H1 (cell line): Measurements from ENCODE around the gene TAL2. TPM values are rescaled to one million over a fixed set of nuclear protein-coding genes. Genes with fewer than 3 reads are reported as not detected.
A peak's percentile ranks its signal among the peaks of the same experiment; 100 is the strongest.

Experiments
- CTCF ChIA-PET: fragments of 300-600 bp; sonication (Branson Sonifier 250); formaldehyde crosslinking; loops from one replicate; lab custom pipeline; 2021; ENCODE audit not compliant: partially characterized antibody; lab: Charles Lee
- POLR2A ChIA-PET: fragments of 300-600 bp; sonication (Branson Sonifier 250); formaldehyde crosslinking; loops from one replicate; lab custom pipeline; 2021; ENCODE audit warnings: inconsistent platforms; ENCODE audit not compliant: partially characterized antibody; lab: Charles Lee
- DNase-seq, 2 experiments: peaks; one replicate each; pipeline versions ENCODE4 v3.0.0 to v3.0.0-alpha.2; 2010 to 2022; ENCODE audit warnings: low spot score in 2 of 2, low read depth in 1 of 2, mixed read lengths in 1 of 2
- FAIRE-seq: peaks from 2 replicates; lab custom pipeline; 2011; peaks lifted over from hg19 to GRCh38; lab: Jason Lieb, UNC
- H2AFZ ChIP-seq: 2 replicates; pipeline ENCODE4 v1.8.1; 2012; ENCODE audit warnings: low read length, inconsistent platforms
- H2AK5ac ChIP-seq: 2 replicates; pipeline ENCODE4 v1.6.1; 2013; ENCODE audit warnings: low read depth, low read length
- H2BK120ac ChIP-seq: replicated peaks from 2 replicates; pipeline ENCODE3; 2013; ENCODE audit warnings: low read depth, low read length, inconsistent platforms
- H2BK12ac ChIP-seq: 2 replicates; pipeline ENCODE4 v1.6.1; 2013; ENCODE audit warnings: low read depth, low read length
- H2BK15ac ChIP-seq: 2 replicates; pipeline ENCODE4 v1.6.1; 2013; ENCODE audit warnings: low read length
- H2BK20ac ChIP-seq: 2 replicates; pipeline ENCODE4 v1.6.1; 2013; ENCODE audit warnings: low read length
- H2BK5ac ChIP-seq: 2 replicates; pipeline ENCODE4 v1.6.1; 2013; ENCODE audit warnings: low read depth, low read length
- H3K14ac ChIP-seq: 2 replicates; pipeline ENCODE4 v1.6.1; 2013; ENCODE audit warnings: inconsistent platforms; ENCODE audit not compliant: insufficient read length
- H3K18ac ChIP-seq: 2 replicates; pipeline ENCODE4 v1.6.1; 2013; ENCODE audit warnings: low read length; ENCODE audit errors: extremely low read depth
- H3K23ac ChIP-seq: 2 replicates; pipeline ENCODE4 v1.6.1; 2013; ENCODE audit warnings: inconsistent platforms; ENCODE audit not compliant: insufficient read length
- H3K23me2 ChIP-seq: 2 replicates; pipeline ENCODE4 v1.6.1; 2013; ENCODE audit warnings: low read depth, low read length
- H3K27ac ChIP-seq: 2 replicates; pipeline ENCODE4 v1.6.1; 2011; ENCODE audit warnings: low read depth, low read length, inconsistent platforms
- H3K27me3 ChIP-seq, 4 experiments: replicated peaks in 1 of 4; 1 replicate in 1 of 4; 2 replicates in 3 of 4; pipeline versions ENCODE4 v1.6.1 to v1.8.1; 2011 to 2013; ENCODE audit warnings: low read length in 3 of 4, mild to moderate bottlenecking in 3 of 4, inconsistent platforms in 2 of 4, mixed read lengths in 2 of 4, moderate library complexity in 1 of 4; ENCODE audit not compliant: control insufficient read depth in 3 of 4, insufficient read depth in 3 of 4; ENCODE audit errors: extremely low read depth in 1 of 4
- H3K36me3 ChIP-seq, 4 experiments: 2 replicates each; pipeline versions ENCODE4 v1.6.1 to v1.8.1; 2011 to 2013; ENCODE audit warnings: mild to moderate bottlenecking in 4 of 4, low read length in 3 of 4, moderate library complexity in 2 of 4, control low read depth in 1 of 4, inconsistent platforms in 1 of 4; ENCODE audit not compliant: insufficient read depth in 4 of 4, control insufficient read depth in 2 of 4
- H3K4ac ChIP-seq: replicated peaks from 2 replicates; pipeline ENCODE3; 2013; ENCODE audit warnings: low read length, low read depth, mixed read lengths, inconsistent platforms; ENCODE audit not compliant: insufficient read length
- H3K4me1 ChIP-seq, 4 experiments: replicated peaks in 1 of 4; 1 replicate in 1 of 4; 2 replicates in 3 of 4; pipeline versions ENCODE4 v1.6.1 to v1.8.1; 2011 to 2013; ENCODE audit warnings: low read length in 3 of 4, inconsistent platforms in 2 of 4, mixed read lengths in 1 of 4; ENCODE audit not compliant: insufficient read depth in 4 of 4, control insufficient read depth in 3 of 4
- H3K4me2 ChIP-seq, 2 experiments: 2 replicates each; pipeline versions ENCODE4 v1.6.1 to v1.8.1; 2011 to 2013; ENCODE audit warnings: low read depth in 2 of 2, low read length in 2 of 2, control low read depth in 1 of 2, inconsistent platforms in 1 of 2, mild to moderate bottlenecking in 1 of 2; ENCODE audit not compliant: insufficient read depth in 1 of 2
- H3K4me3 ChIP-seq, 4 experiments: fragments of 200-600, 300-600 bp in 1 of 4; sonication (generic), shearing (Covaris generic), sonication (Bioruptor Twin) in 1 of 4; 2 replicates each; pipeline versions ENCODE4 v1.5.1 to v1.8.1; 2011 to 2016; ENCODE audit warnings: low read length in 4 of 4, low read depth in 3 of 4, control low read depth in 2 of 4, inconsistent platforms in 2 of 4, mild to moderate bottlenecking in 2 of 4, mixed read lengths in 1 of 4, moderate library complexity in 1 of 4; ENCODE audit not compliant: insufficient read depth in 2 of 4; ENCODE audit errors: extremely low read depth in 1 of 4
- H3K56ac ChIP-seq: replicated peaks from 2 replicates; pipeline ENCODE3; 2013; ENCODE audit warnings: low read depth, mild to moderate bottlenecking, mixed read lengths, low read length, inconsistent platforms; ENCODE audit not compliant: insufficient read length
- H3K79me1 ChIP-seq: 2 replicates; pipeline ENCODE4 v1.6.1; 2013; ENCODE audit warnings: low read depth, low read length, control low read depth
- H3K79me2 ChIP-seq, 2 experiments: 2 replicates each; pipeline versions ENCODE4 v1.6.1 to v1.8.1; 2012 to 2013; ENCODE audit warnings: low read length in 2 of 2, mild to moderate bottlenecking in 2 of 2, inconsistent platforms in 1 of 2; ENCODE audit not compliant: insufficient read depth in 2 of 2, control insufficient read depth in 1 of 2
- H3K9ac ChIP-seq, 4 experiments: replicated peaks in 1 of 4; 1 replicate in 1 of 4; 2 replicates in 3 of 4; pipeline versions ENCODE4 v1.6.1 to v1.8.1; 2011 to 2013; ENCODE audit warnings: low read depth in 3 of 4, low read length in 3 of 4, control low read depth in 2 of 4, mild to moderate bottlenecking in 2 of 4, moderate library complexity in 2 of 4, inconsistent platforms in 1 of 4; ENCODE audit errors: extremely low read depth in 1 of 4
- H3K9me3 ChIP-seq, 2 experiments: 2 replicates each; pipeline versions ENCODE4 v1.6.1 to v1.8.1; 2012 to 2013; ENCODE audit warnings: mild to moderate bottlenecking in 2 of 2, moderate library complexity in 2 of 2, control low read depth in 1 of 2, inconsistent platforms in 1 of 2, low read depth in 1 of 2, low read length in 1 of 2, mixed read lengths in 1 of 2; ENCODE audit not compliant: insufficient read depth in 2 of 2
- H4K20me1 ChIP-seq, 2 experiments: replicated peaks in 1 of 2; 2 replicates each; pipeline versions ENCODE3 to v1.8.1; 2011 to 2013; ENCODE audit warnings: inconsistent platforms in 2 of 2, low read length in 2 of 2, mild to moderate bottlenecking in 1 of 2; ENCODE audit not compliant: insufficient read depth in 2 of 2, control insufficient read depth in 1 of 2
- H4K5ac ChIP-seq: 2 replicates; pipeline ENCODE4 v1.6.1; 2013; ENCODE audit warnings: low read length, low read depth, mixed read lengths, inconsistent platforms; ENCODE audit not compliant: insufficient read length
- H4K8ac ChIP-seq: 2 replicates; pipeline ENCODE4 v1.8.0; 2013; ENCODE audit warnings: mild to moderate bottlenecking, moderate library complexity, low read length, inconsistent platforms; ENCODE audit not compliant: insufficient read depth; ENCODE audit errors: extremely low read depth
- H4K91ac ChIP-seq: replicated peaks from 2 replicates; pipeline ENCODE3; 2013; ENCODE audit warnings: low read length, mixed read lengths, inconsistent platforms; ENCODE audit not compliant: insufficient read length
- EGR1 ChIP-seq: IDR thresholded peaks from 2 replicates; pipeline ENCODE4 v1.6.1; 2011; ENCODE audit warnings: low read depth, low read length, borderline replicate concordance
- RBBP5 ChIP-seq: IDR thresholded peaks from 2 replicates; pipeline ENCODE4 v1.7.1; 2012; ENCODE audit warnings: low read depth, mild to moderate bottlenecking, inconsistent platforms, low read length, moderate library complexity, borderline replicate concordance
- RFX5 ChIP-seq: IDR thresholded peaks from 2 replicates; pipeline ENCODE4 v1.6.1; 2011; ENCODE audit warnings: low read depth, low read length, improper control_type of control experiment, borderline replicate concordance
- SUZ12 ChIP-seq: fragments of 200-600 bp; sonication (generic); IDR thresholded peaks from 2 replicates; pipeline ENCODE4 v1.6.1; 2012; ENCODE audit warnings: mild to moderate bottlenecking, inconsistent platforms, low read length, moderate library complexity, mixed read lengths
- TEAD4 ChIP-seq: IDR thresholded peaks from 2 replicates; pipeline ENCODE4 v1.6.1; 2012; ENCODE audit warnings: low read depth, low read length, inconsistent platforms, mixed read lengths
- WGBS, 2 experiments: shearing (Covaris generic) in 1 of 2; methylation state at CpG; one replicate each; pipeline versions ENCODE4 v1.1.6 to v1.1.7; 2013 to 2015; ENCODE audit warnings: low lambda C conversion rate in 2 of 2, mixed read lengths in 2 of 2, inconsistent platforms in 1 of 2, low coverage in 1 of 2, missing lambda C conversion rate in 1 of 2; ENCODE audit not compliant: insufficient replicate concordance in 2 of 2, insufficient coverage in 1 of 2, insufficient read length in 1 of 2; ENCODE audit errors: extremely low coverage in 1 of 2, missing lambda C conversion rate in 1 of 2; 5-methylcytosine and 5-hydroxymethylcytosine counted together
- polyA plus RNA-seq, 7 experiments: library from polyadenylated mRNA; depleted of rRNA in 3 of 7; stranded (reverse) in 5 of 7; unstranded in 2 of 7; fragments of >200 nt in 5 of 7; fragments of 200-250 nt in 2 of 7; gene quantifications; 1 replicate in 5 of 7; 2 replicates in 1 of 7; 4 replicates in 1 of 7; pipeline versions ENCODE4 v1.2.1 to v1.2.3, GENCODE V29; 2011 to 2013; ENCODE audit warnings: missing spikeins in 2 of 7, mixed read lengths in 2 of 7
- total RNA-seq: library from RNA; stranded (reverse); fragmentation: NEBNext Ultra II Directional; extraction: Animal tissue kit (Norgen Biotek cat#: 25700); gene quantifications from 2 replicates; pipeline ENCODE4 v1.2.1, GENCODE V29; 2021

Gene TAL2
- total and polyA plus RNA-seq, 2 of the 8 experiments (the other 6 are each of a cell fraction or from before 2014, with no cell fraction given) = 0.65 to 0.82 TPM

GRCh38 chr9:105673850-105674387, 11.7 kb downstream of the TAL2 start:
- no peaks in the 10 kb centered on the region for H3K79me2 ChIP-seq
- no peak overlapping the region for H2BK20ac ChIP-seq
- H3K4me2 ChIP-seq = no peak overlapping the region
- H3K23ac ChIP-seq = no peak overlapping the region
- no peak overlapping the region for H2BK5ac ChIP-seq
- H2AFZ ChIP-seq = no peak overlapping the region
- TF ChIP-seq SUZ12 (no peak), TEAD4 (peak; percentile 47; the same call in 1 of the 2 replicates), RFX5 (no peak), EGR1 (no peak), RBBP5 (no peak)
- no peaks in the 10 kb centered on the region for H3K9me3 ChIP-seq
- no peak overlapping the region for H2AK5ac ChIP-seq
- H4K20me1 ChIP-seq = no peaks in the 10 kb centered on the region
- H3K27me3 ChIP-seq = no peaks in the 10 kb centered on the region
- H3K4me1 ChIP-seq = peaks cover 0 to 10% (median 7%) of the 10 kb centered on the region in 4 experiments; a peak in 4 of 7 replicates
- no peak overlapping the region for H3K27ac ChIP-seq
- H3K18ac ChIP-seq = no peak overlapping the region
- no peak overlapping the region for H4K8ac ChIP-seq
- no peak overlapping the region for H3K4me3 ChIP-seq
- no peak overlapping the region for H3K14ac ChIP-seq
- no peak overlapping the region for H3K4ac ChIP-seq
- no peak overlapping the region for H2BK12ac ChIP-seq
- H4K91ac ChIP-seq = no peak overlapping the region
- DNase-seq = no peak
- H3K79me1 ChIP-seq = no peaks in the 10 kb centered on the region
- H2BK120ac ChIP-seq = no peak overlapping the region
- H3K36me3 ChIP-seq = no peaks in the 10 kb centered on the region
- H3K9ac ChIP-seq = no peak overlapping the region
- no peak overlapping the region for H3K56ac ChIP-seq
- no peaks in the 10 kb centered on the region for H3K23me2 ChIP-seq
- no peak overlapping the region for H4K5ac ChIP-seq
- no peak overlapping the region for H2BK15ac ChIP-seq
- ChIA-PET POLR2A (no interaction called here), CTCF (interaction anchor here (0.7 to 2.4 kb wide), 3 partner anchors 17 to 159 kb away, joined by 3 to 7 read pairs (median 6); no protein-coding TSS in a partner anchor)
- no peak for FAIRE-seq
- 85% methylated on average over 3 of the region's 3 CpGs; no CpG with 5 or more reads in 1 of the 2 experiments for WGBS, 2 experiments
